B cell (primary cell): ENCODE data around the gene CHST15. TPM values are rescaled to one million over a fixed set of nuclear protein-coding genes. Genes with fewer than 3 reads are reported as not detected.
A peak's percentile ranks its signal among the peaks of the same experiment; 100 is the strongest.

Source experiments
- ATAC-seq: fragments of 200-7000 bp; cut with Tn5 transposase; one replicate; pipeline ENCODE4 v1.10.0; 2021; ENCODE audit warnings: low read depth, mild to moderate bottlenecking, moderate number of reproducible peaks, moderate library complexity
- CTCF ChIA-PET: fragments of 350-600 bp; sonication (Branson Sonifier 250); formaldehyde crosslinking; loops from one replicate; lab custom pipeline; 2021; ENCODE audit warnings: antibody characterized with exemption, inconsistent platforms; lab: Charles Lee
- POLR2A ChIA-PET: fragments of 350-600 bp; sonication (Branson Sonifier 250); formaldehyde crosslinking; loops from one replicate; lab custom pipeline; 2021; ENCODE audit warnings: antibody characterized with exemption; lab: Charles Lee
- DNase-seq: peaks from one replicate; pipeline ENCODE4 v3.0.0; 2013
- H2AFZ ChIP-seq: 2 replicates; pipeline ENCODE4 v1.6.1; 2012; ENCODE audit warnings: mild to moderate bottlenecking, low read depth, low read length; ENCODE audit not compliant: insufficient read depth, poor library complexity, severe bottlenecking
- H3K27ac ChIP-seq, 2 donors: 1 replicate in 1 of 2; 2 replicates in 1 of 2; pipeline ENCODE4 v1.5.1; 2012 to 2013; ENCODE audit warnings: low read length in 2 of 2, mild to moderate bottlenecking in 2 of 2, moderate library complexity in 1 of 2
- H3K27me3 ChIP-seq, 4 experiments: fragments of 200-600 bp in 1 of 4; sonication (generic) in 1 of 4; replicated peaks in 1 of 4; 1 replicate in 2 of 4; 2 replicates in 2 of 4; pipeline versions ENCODE4 v1.6.1 to v1.7.0; 2013 to 2016; ENCODE audit warnings: low read length in 3 of 4, mild to moderate bottlenecking in 2 of 4, mixed read lengths in 1 of 4, moderate library complexity in 1 of 4; ENCODE audit not compliant: insufficient read depth in 4 of 4, control insufficient read depth in 3 of 4; ENCODE audit errors: control extremely low read depth in 1 of 4
- H3K36me3 ChIP-seq, 2 experiments: replicated peaks in 1 of 2; 1 replicate in 1 of 2; 2 replicates in 1 of 2; pipeline versions ENCODE4 v1.6.1 to v1.7.1; 2013; ENCODE audit warnings: low read length in 1 of 2; ENCODE audit not compliant: insufficient read depth in 2 of 2, control insufficient read depth in 1 of 2; ENCODE audit errors: control extremely low read depth in 1 of 2, extremely low read depth in 1 of 2
- H3K4me1 ChIP-seq, 2 donors: fragments of 200-600 bp in 1 of 2; sonication (generic) in 1 of 2; 1 replicate in 1 of 2; 2 replicates in 1 of 2; pipeline versions ENCODE4 v1.5.1 to v1.6.1; 2013 to 2017; ENCODE audit warnings: low read length in 2 of 2; ENCODE audit not compliant: control insufficient read depth in 2 of 2, insufficient read depth in 2 of 2
- H3K4me2 ChIP-seq: replicated peaks from 2 replicates; pipeline ENCODE3; 2012; ENCODE audit warnings: mild to moderate bottlenecking, low read depth, low read length; ENCODE audit not compliant: poor library complexity, severe bottlenecking
- H3K4me3 ChIP-seq, 5 experiments: fragments of 200-600 bp in 1 of 5; sonication (generic) in 1 of 5; 1 replicate in 3 of 5; 2 replicates in 2 of 5; pipeline versions ENCODE4 v1.5.1 to v1.7.0; 2011 to 2016; ENCODE audit warnings: low read length in 4 of 5, mild to moderate bottlenecking in 4 of 5, low read depth in 2 of 5, control low read depth in 1 of 5, moderate library complexity in 1 of 5; ENCODE audit not compliant: insufficient read depth in 1 of 5; ENCODE audit errors: control extremely low read depth in 1 of 5, extremely low read depth in 1 of 5
- H3K79me2 ChIP-seq: fragments of 200-600 bp; sonication (generic); one replicate; pipeline ENCODE4 v1.6.0; 2016; ENCODE audit warnings: low read length; ENCODE audit not compliant: control insufficient read depth, insufficient read depth
- H3K9ac ChIP-seq: fragments of 200-600 bp; sonication (generic); 2 replicates; pipeline ENCODE4 v1.6.1; 2017; ENCODE audit warnings: mild to moderate bottlenecking, low read length, moderate library complexity
- H3K9me3 ChIP-seq, 3 donors: one replicate each; pipeline versions ENCODE4 v1.6.1 to v1.7.1; 2013; ENCODE audit warnings: low read length in 2 of 3; ENCODE audit not compliant: control insufficient read depth in 2 of 3, insufficient read depth in 1 of 3; ENCODE audit errors: control extremely low read depth in 1 of 3
- H4K20me1 ChIP-seq: 2 replicates; pipeline ENCODE4 v1.6.0; 2012; ENCODE audit warnings: mild to moderate bottlenecking, low read length; ENCODE audit not compliant: insufficient read depth, control insufficient read depth, poor library complexity, severe bottlenecking
- H3K27ac Mint-ChIP-seq: one replicate; pipeline ENCODE4 v1.8.0; 2021; ENCODE audit warnings: mixed read lengths
- H3K27me3 Mint-ChIP-seq: one replicate; pipeline ENCODE4 v1.8.0; 2021; ENCODE audit warnings: mixed read lengths
- H3K4me1 Mint-ChIP-seq: one replicate; pipeline ENCODE4 v1.8.0; 2021; ENCODE audit warnings: mixed read lengths
- H3K4me3 Mint-ChIP-seq: one replicate; pipeline ENCODE4 v1.8.0; 2021; ENCODE audit warnings: mixed read lengths
- H3K9me3 Mint-ChIP-seq: one replicate; pipeline ENCODE4 v1.8.0; 2022; ENCODE audit warnings: mixed read lengths; ENCODE audit not compliant: insufficient read depth
- EZH2 ChIP-seq: IDR thresholded peaks from 2 replicates; pipeline ENCODE4 v1.6.1; 2012; ENCODE audit warnings: borderline replicate concordance, low read depth, mild to moderate bottlenecking, moderate library complexity, low read length; ENCODE audit not compliant: insufficient read depth, poor library complexity, severe bottlenecking
- WGBS: methylation state at CpG from one replicate; pipeline ENCODE4 v1.1.5; 2013; ENCODE audit warnings: missing lambda C conversion rate; ENCODE audit not compliant: insufficient coverage; 5-methylcytosine and 5-hydroxymethylcytosine counted together
- intact Hi-C: fragments of 100-400 bp; cut with micrococcal nuclease; formaldehyde crosslinking; loops from one replicate; pipeline ENCODE4 v1.10.0; 2022
- polyA plus RNA-seq: library from polyadenylated mRNA; depleted of rRNA; stranded (reverse); fragments of >200 nt; gene quantifications from 2 replicates; pipeline ENCODE4 v1.2.3, GENCODE V29; 2012
- total RNA-seq, 2 donors: library from RNA; stranded (reverse); fragments of 120-200 nt in 1 of 2; gene quantifications; 1 replicate in 1 of 2; 2 replicates in 1 of 2; pipeline versions ENCODE4 v1.2.3 to v1.2.4, GENCODE V29; 2013 to 2022
- TF ChIP-seq, protein P1 (sequence below): fragments of 200-600 bp; IDR thresholded peaks from one replicate; pipeline ENCODE4 v1.8.0; 2022; ENCODE audit warnings: antibody characterized with exemption, mild to moderate bottlenecking

Gene CHST15
- total and polyA plus RNA-seq, 2 donors (not counting 1 experiment from before 2014, with no cell fraction given), result 17.9 to 75.4 TPM

DNA sequence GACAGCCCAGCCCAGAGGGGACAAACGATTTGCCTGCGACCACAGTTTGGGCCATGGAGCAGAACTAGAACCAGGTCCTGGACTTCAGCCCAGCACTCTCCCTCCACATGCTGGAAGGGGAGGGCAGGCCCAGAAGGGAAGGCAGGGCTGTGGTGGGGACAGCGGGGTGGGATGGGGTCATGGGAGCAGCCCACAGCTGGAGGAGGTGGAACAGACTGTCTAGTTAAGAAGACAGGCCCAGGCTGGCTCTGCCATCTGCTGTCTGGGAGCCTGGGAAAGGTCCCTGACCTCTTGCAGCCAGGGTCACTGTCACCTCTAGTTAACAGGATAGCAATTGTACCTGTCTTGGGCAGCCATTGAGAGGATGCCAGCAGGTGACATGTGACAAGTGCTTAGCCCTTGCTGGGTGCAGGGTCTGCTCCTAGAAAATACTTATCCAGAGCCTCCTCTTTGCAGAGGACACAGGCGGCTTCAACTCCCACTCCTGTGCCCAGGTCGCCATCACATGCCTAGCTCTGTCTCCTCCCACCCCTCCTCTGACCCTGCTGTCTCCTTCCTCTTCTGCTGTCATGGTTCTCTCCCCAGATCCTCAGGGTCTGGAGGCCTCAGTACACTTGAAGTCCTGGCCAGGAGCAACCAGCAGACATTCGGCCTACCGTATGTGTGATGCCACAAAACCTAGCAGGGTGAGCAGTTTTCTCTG, 37.0 kb upstream of the CHST15 start:
- ChIA-PET CTCF (interaction anchor here (1.1 kb wide), 1 partner anchor 136 kb away, joined by 3 read pairs; no protein-coding TSS in a partner anchor), POLR2A (no interaction called here)
- Histone ChIP-seq H3K9me3 (no peaks in the 10 kb centered on the region), H3K36me3 (no peaks in the 10 kb centered on the region), H4K20me1 (no peaks in the 10 kb centered on the region), H3K79me2 (no peaks in the 10 kb centered on the region), H3K27me3 (no peaks in the 10 kb centered on the region), H3K9ac (no peak overlapping the region), H3K4me3 (no peak overlapping the region), H2AFZ (no peak overlapping the region), H3K27ac (no peak overlapping the region), H3K4me1 (peaks cover 2 to 17% of the 10 kb centered on the region in 2 donors), H3K4me2 (no peak overlapping the region)
- DNase-seq (no peak), ATAC-seq (no peak)
- Mint-ChIP-seq H3K27ac (no peak overlapping the region), H3K4me3 (no peak overlapping the region), H3K9me3 (no peaks in the 10 kb centered on the region), H3K27me3 (no peaks in the 10 kb centered on the region), H3K4me1 (peaks cover 7% of the 10 kb centered on the region)
- no peak for TF ChIP-seq EZH2
- TF ChIP-seq, protein P1, sequence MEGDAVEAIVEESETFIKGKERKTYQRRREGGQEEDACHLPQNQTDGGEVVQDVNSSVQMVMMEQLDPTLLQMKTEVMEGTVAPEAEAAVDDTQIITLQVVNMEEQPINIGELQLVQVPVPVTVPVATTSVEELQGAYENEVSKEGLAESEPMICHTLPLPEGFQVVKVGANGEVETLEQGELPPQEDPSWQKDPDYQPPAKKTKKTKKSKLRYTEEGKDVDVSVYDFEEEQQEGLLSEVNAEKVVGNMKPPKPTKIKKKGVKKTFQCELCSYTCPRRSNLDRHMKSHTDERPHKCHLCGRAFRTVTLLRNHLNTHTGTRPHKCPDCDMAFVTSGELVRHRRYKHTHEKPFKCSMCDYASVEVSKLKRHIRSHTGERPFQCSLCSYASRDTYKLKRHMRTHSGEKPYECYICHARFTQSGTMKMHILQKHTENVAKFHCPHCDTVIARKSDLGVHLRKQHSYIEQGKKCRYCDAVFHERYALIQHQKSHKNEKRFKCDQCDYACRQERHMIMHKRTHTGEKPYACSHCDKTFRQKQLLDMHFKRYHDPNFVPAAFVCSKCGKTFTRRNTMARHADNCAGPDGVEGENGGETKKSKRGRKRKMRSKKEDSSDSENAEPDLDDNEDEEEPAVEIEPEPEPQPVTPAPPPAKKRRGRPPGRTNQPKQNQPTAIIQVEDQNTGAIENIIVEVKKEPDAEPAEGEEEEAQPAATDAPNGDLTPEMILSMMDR, result no peak
- WGBS, result 79% methylated on average over 7 of the region's 7 CpGs
- intact Hi-C loops, result no loop called here

DNA sequence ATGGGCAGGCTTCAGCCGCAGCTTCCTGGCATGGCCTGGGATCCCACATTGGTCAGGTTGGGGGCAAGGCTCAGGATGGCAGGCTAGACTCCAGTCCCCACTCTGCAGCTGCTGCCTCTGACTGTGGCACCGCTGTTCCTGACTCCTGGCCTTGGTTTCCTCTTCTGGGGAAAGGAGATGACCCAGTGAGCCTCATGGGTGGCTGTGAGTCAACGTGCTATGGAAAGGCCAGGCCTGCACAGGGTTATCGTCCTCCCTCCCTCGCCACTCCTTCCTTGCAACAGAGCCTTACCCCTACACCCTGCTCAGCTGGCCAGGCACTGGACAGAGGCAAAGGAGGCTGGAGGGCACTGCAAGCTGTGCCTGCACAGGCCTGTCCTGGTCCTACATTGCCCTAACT, 36.1 kb upstream of the CHST15 start:
- Histone ChIP-seq H3K4me2 (no peak overlapping the region), H3K4me1 (peaks cover 11 to 26% of the 10 kb centered on the region in 2 donors), H3K9ac (no peak overlapping the region), H3K36me3 (no peaks in the 10 kb centered on the region), H3K4me3 (no peak overlapping the region), H3K79me2 (peaks cover 4% of the 10 kb centered on the region), H3K27ac (no peak overlapping the region), H3K27me3 (no peaks in the 10 kb centered on the region), H2AFZ (no peak overlapping the region), H3K9me3 (no peaks in the 10 kb centered on the region), H4K20me1 (no peaks in the 10 kb centered on the region)
- POLR2A ChIA-PET, result no interaction called here
- Mint-ChIP-seq H3K27ac (peak overlapping the region; percentile 50), H3K27me3 (no peaks in the 10 kb centered on the region), H3K9me3 (no peaks in the 10 kb centered on the region), H3K4me1 (peaks cover 7% of the 10 kb centered on the region), H3K4me3 (no peak overlapping the region)
- CTCF ChIA-PET, result interaction anchor here (0.5 kb wide), 1 partner anchor 30 kb away, joined by 4 read pairs; no protein-coding TSS in a partner anchor
- no peak for TF ChIP-seq EZH2
- TF ChIP-seq, protein P1, result no peak
- ATAC-seq (no peak), DNase-seq (no peak)
- intact Hi-C loops, result no loop called here
- WGBS, result 95% methylated on average over 5 of the region's 5 CpGs
